ENCODE data around the gene APOL1.

The APOL1 gene

DNA sequence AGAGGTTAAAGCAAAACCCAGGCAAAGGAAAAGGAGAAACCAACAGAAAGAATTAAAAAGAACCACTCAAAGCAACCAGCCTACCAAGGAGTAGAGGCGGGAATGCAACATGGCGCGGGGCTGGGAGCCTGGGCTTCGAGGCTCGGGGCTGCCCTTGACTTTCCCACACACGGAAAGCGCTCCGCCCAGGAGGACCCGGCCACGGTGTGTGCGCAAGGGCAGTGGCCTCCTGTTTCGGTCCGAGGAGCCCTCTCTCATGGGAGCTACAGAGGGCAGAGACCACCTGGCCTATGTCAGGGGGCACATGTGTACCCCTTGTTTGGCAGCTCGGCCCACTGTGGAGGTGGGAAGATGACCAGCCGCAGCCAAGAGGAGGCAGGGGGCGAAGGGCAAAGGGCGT, 55.9 kb downstream of the APOL1 start:
- no peak for DNase-seq (ENCODE audit: low read depth in 2 of 2)

DNA sequence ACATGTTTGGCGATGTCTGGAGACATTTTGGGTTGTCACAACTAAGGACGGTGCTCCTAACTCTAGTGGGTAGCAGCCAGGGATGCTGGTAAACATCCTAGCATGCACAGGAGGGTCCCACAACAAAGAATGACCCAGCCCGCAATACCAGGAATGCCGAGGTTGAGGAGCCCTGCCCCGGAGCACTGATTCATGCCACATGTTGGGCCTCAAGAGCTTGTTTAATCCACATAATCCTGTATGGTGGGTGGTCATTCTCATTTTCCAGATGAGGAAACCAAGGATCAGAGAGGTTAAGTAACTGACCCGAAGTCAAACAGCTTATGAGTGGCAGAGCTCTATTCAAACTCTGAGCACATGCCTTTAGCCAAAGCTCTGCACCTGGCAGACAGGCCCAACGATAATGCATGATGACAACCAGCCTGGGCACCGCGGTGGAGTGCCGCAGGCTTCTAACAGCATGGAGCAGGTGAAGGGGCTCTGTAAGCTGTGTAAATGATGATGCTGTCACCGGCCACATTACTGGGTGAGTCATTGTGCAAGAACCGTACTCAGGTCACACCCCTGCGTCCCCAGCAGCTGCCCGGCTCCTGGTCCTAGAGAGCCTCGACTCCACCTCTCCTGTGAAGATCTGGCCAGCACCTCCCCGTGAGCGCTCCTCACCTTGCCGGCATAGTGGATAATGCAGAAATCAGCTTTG, 58.6 kb downstream of the APOL1 start:
- no peak for DNase-seq (ENCODE audit: low read depth in 2 of 2)

DNA sequence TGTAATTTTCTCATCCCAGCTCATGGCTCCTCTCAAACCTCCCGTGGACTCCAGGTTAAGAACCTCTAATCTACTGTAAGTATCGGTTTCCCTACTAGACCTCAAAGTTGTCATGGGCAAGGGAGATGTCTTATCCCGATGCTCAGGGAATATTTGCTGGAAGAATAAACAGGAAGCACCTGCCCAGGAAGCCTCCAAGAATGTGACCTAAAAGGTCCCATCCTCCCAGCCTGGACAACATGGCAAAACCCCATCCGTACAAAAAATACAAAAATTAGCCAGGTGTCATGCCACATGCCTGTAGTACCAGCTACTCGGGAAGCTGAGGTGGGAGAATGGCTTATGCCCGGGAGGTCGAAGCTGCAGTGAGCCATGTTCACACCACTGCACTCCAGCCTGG, 62.4 kb downstream of the APOL1 start:
- no peak for DNase-seq (ENCODE audit: low read depth in 2 of 2)

GRCh38 chr22:36316419-36316818, 63.5 kb downstream of the APOL1 start:
- DNase-seq (ENCODE audit: low read depth in 2 of 2): no peak
